Mucosa of descending colon (tissue), 3 donors: ENCODE results near the gene GALNS. TPM values are rescaled to one million over a fixed set of nuclear protein-coding genes. Genes with fewer than 3 reads are reported as not detected.
"Not testable (repeated sequence)": the region's sequence is repeated elsewhere in the genome, so short reads cannot be mapped to it uniquely, and the experiment has no call there.

Experiments
- ATAC-seq: fragments of 200-7000 bp; cut with Tn5 transposase; one replicate; pipeline ENCODE4 v1.9.1; 2020; ENCODE audit warnings: mild to moderate bottlenecking, moderate library complexity
- DNase-seq, 3 donors: peaks; one replicate each; pipeline ENCODE4 v3.0.0-alpha.2; 2020
- H3K36me3 ChIP-seq: fragments of 200-600 bp; one replicate; pipeline ENCODE4 v1.8.0; 2021; ENCODE audit warnings: low read depth, mild to moderate bottlenecking
- H3K4me1 ChIP-seq: fragments of 200-600 bp; one replicate; pipeline ENCODE4 v1.8.0; 2021; ENCODE audit warnings: low read depth, mild to moderate bottlenecking
- H3K4me3 ChIP-seq: fragments of 200-600 bp; one replicate; pipeline ENCODE4 v1.8.0; 2021; ENCODE audit warnings: mild to moderate bottlenecking
- H3K9me3 ChIP-seq: fragments of 200-600 bp; one replicate; pipeline ENCODE4 v1.8.0; 2021; ENCODE audit warnings: mild to moderate bottlenecking
- CTCF ChIP-seq: fragments of 200-600 bp; IDR thresholded peaks from one replicate; pipeline ENCODE4 v1.8.0; 2022; ENCODE audit warnings: antibody characterized with exemption, mild to moderate bottlenecking
- intact Hi-C, 2 donors: fragments of 100-400 bp; cut with DNase I in 1 of 2; cut with micrococcal nuclease in 1 of 2; formaldehyde crosslinking; loops; one replicate each; pipeline versions ENCODE4 v1.11.0 to v1.11.1; 2022; cut with DNase I, micrococcal nuclease
- total RNA-seq, 3 donors: library from RNA; stranded (reverse); fragmentation: NEBNext Ultra II Directional in 2 of 3; extraction: Animal tissue kit (Norgen Biotek cat#: 25700) in 2 of 3; gene quantifications; one replicate each; pipeline versions ENCODE4 v1.2.1 to v1.2.4, GENCODE V29; 2021 to 2023
- donor health status: DM: no; HTN: no; CAD: no; lungs with moderate emphysema.
- donor health status: DM: no; HTN: no; CAD: no.
- donor health status: DM: no; HTN: yes; CAD: no.

GALNS gene
- total RNA-seq, 3 donors from 2014 or later = 37.4 to 65.3 (median 44.0) TPM

- no peaks in the 10 kb centered on the region for H3K9me3 ChIP-seq
- DNase-seq (peak; percentile 57 to 74 (median 73)), ATAC-seq (peak; percentile 82)
- no peak overlapping the region for H3K4me3 ChIP-seq
- TF ChIP-seq CTCF = no peak
- H3K4me1 ChIP-seq = no peaks in the 10 kb centered on the region
- H3K36me3 ChIP-seq = no peaks in the 10 kb centered on the region
- intact Hi-C loops = no loop called here
Observed at GRCh38 chr16:88793251-88793954, 63.3 kb downstream of the GALNS start.

- no peaks in the 10 kb centered on the region for H3K36me3 ChIP-seq
- TF ChIP-seq CTCF = no peak
- DNase-seq (peak in 1 of 3 donors; percentile 58), ATAC-seq (no peak)
- no peak overlapping the region for H3K4me3 ChIP-seq
- H3K9me3 ChIP-seq = no peaks in the 10 kb centered on the region
- intact Hi-C loops = no loop called here
- H3K4me1 ChIP-seq = no peaks in the 10 kb centered on the region
Observed at GRCh38 chr16:88792668-88793250, 64.0 kb downstream of the GALNS start.

- ATAC-seq = no peak
- DNase-seq = peak in 2 of 3 donors; percentile 35 to 53
- intact Hi-C loops = no loop called here
- Histone ChIP-seq H3K36me3 (no peaks in the 10 kb centered on the region), H3K4me1 (no peaks in the 10 kb centered on the region), H3K9me3 (no peaks in the 10 kb centered on the region), H3K4me3 (no peak overlapping the region)
- no peak for TF ChIP-seq CTCF
Observed at GRCh38 chr16:88792078-88792550, 64.6 kb downstream of the GALNS start.

- Histone ChIP-seq H3K4me3 (no peak overlapping the region), H3K4me1 (peaks cover 3% of the 10 kb centered on the region), H3K36me3 (no peaks in the 10 kb centered on the region), H3K9me3 (no peaks in the 10 kb centered on the region)
- intact Hi-C loops = no loop called here
- TF ChIP-seq CTCF = no peak
- DNase-seq = peak; percentile 61 to 84 (median 61)
- ATAC-seq = peak; percentile 46
Observed at GRCh38 chr16:88790312-88791211, 66.2 kb downstream of the GALNS start.

- Histone ChIP-seq H3K4me3 (no peak overlapping the region), H3K9me3 (no peaks in the 10 kb centered on the region), H3K36me3 (no peaks in the 10 kb centered on the region), H3K4me1 (peaks cover 3% of the 10 kb centered on the region)
- ATAC-seq (no peak), DNase-seq (no peak)
- intact Hi-C loops = no loop called here
- TF ChIP-seq CTCF = no peak
Observed at GRCh38 chr16:88789594-88789993, 67.2 kb downstream of the GALNS start.

GRCh38 chr16:88788749-88789148, 68.0 kb downstream of the GALNS start:
- H3K4me3 ChIP-seq, H3K4me1 ChIP-seq, ATAC-seq, H3K9me3 ChIP-seq, DNase-seq, intact Hi-C loops, H3K36me3 ChIP-seq: not testable (repeated sequence)
